ENCODE measurements around the gene AGBL1. TPM values are rescaled to one million over a fixed set of nuclear protein-coding genes. Genes with fewer than 3 reads are reported as not detected.

The AGBL1 gene
- total and polyA plus RNA-seq, 2 donors, result under 0.01 to 0.02 TPM

DNA sequence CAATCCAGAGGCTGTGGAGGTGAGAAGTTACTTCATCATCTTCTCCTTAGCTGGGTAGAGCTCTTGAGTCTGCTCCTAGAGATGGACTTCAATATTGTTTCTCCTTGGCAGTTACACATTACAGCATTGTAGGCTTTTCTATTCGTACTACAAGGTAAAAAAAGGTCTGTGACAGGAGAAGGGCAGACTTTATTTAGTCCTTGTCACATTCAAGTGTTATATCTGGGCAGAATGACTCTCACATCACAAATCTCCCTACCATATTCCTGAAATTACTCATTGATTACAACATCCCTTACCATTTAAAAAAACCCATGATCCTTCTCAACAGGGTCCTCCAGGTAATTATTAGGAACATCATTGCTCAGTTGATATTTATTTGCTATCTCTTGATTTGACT lies 75.0 kb downstream of the AGBL1 start:
- no peaks in the 10 kb centered on the region for H3K27me3 ChIP-seq (ENCODE audit: control insufficient read depth in 2 of 2, insufficient read depth in 1 of 2, low read length in 1 of 2)
- H3K9me3 ChIP-seq (ENCODE audit: control insufficient read depth in 2 of 2, insufficient read depth in 1 of 2, low read length in 1 of 2), result no peaks in the 10 kb centered on the region
- 67% methylated on average over 1 of the region's 1 CpG for WGBS
- H3K27ac ChIP-seq (ENCODE audit: low read depth in 1 of 2, low read length in 1 of 2), result no peak overlapping the region
- no peak overlapping the region for H3K4me3 ChIP-seq (ENCODE audit: low read length in 2 of 2)
- no peaks in the 10 kb centered on the region for H3K36me3 ChIP-seq (ENCODE audit: control insufficient read depth in 2 of 2, insufficient read depth in 2 of 2, low read length in 1 of 2)
- DNase-seq (ENCODE audit: low read depth in 6 of 9, low spot score in 9 of 9), result no peak
- no peaks in the 10 kb centered on the region for H3K4me1 ChIP-seq (ENCODE audit: control insufficient read depth in 2 of 2, insufficient read depth in 2 of 2, low read length in 2 of 2)

DNA sequence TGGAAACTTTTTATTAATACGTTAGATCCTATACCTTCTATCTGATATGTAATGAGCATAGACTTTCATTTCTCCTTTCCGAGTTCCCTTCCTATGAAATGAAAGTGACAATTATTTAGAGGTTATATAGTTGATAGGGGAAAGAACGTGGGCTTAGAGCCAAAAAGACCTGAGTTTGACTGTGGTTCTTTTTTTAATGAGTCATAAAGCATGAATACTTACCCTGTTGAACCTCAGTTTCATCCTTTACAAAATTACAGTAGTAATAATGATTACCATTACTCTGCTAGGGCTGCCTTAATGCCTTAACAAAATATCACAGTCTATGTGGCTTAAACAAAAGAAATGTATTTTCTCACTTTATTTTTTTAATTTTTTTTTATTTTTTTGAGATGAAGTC lies 75.9 kb downstream of the AGBL1 start:
- Histone ChIP-seq H3K27me3 (ENCODE audit: control insufficient read depth in 2 of 2, insufficient read depth in 1 of 2, low read length in 1 of 2) (no peaks in the 10 kb centered on the region), H3K4me3 (ENCODE audit: low read length in 2 of 2) (no peak overlapping the region), H3K27ac (ENCODE audit: low read depth in 1 of 2, low read length in 1 of 2) (no peak overlapping the region), H3K9me3 (ENCODE audit: control insufficient read depth in 2 of 2, insufficient read depth in 1 of 2, low read length in 1 of 2) (no peaks in the 10 kb centered on the region), H3K36me3 (ENCODE audit: control insufficient read depth in 2 of 2, insufficient read depth in 2 of 2, low read length in 1 of 2) (no peaks in the 10 kb centered on the region), H3K4me1 (ENCODE audit: control insufficient read depth in 2 of 2, insufficient read depth in 2 of 2, low read length in 2 of 2) (no peaks in the 10 kb centered on the region)
- WGBS, result 82% methylated on average over 3 of the region's 3 CpGs
- no peak for DNase-seq (ENCODE audit: low read depth in 6 of 9, low spot score in 9 of 9)

DNA sequence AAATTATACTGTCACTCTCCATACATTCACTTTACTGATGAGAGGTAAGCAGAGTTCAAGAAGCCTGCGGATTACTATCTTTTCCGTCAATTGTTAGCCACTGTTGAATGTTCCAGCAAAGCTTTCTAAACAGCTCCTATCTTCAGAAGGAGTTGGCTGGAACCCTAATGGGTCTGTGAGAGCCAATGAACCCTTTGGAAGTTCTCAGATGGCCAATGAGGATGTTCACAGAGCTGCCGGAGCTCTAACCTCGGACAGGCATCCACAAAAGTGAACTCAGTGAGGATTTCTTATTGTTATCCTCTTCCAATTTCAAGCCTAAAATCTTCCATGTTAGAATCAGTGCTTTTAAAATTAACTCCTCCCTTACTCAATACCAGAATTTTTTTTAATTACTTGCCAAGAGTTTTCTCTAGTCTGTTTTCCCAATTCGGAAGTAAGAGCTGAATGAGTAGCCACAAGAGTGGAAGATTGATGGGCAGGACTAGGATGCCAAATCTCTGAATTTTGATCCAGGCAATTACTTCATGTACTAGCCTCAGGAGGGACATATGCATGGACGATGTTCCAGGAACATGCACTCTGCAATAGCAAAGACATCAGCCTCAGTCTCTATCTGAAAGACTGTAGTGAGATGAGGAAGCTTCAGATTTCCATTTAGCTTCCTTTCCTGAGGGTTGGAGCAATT lies 78.1 kb downstream of the AGBL1 start:
- no peaks in the 10 kb centered on the region for H3K9me3 ChIP-seq (ENCODE audit: control insufficient read depth in 2 of 2, insufficient read depth in 1 of 2, low read length in 1 of 2)
- DNase-seq (ENCODE audit: low read depth in 6 of 9, low spot score in 9 of 9), result no peak
- no peaks in the 10 kb centered on the region for H3K36me3 ChIP-seq (ENCODE audit: control insufficient read depth in 2 of 2, insufficient read depth in 2 of 2, low read length in 1 of 2)
- H3K4me1 ChIP-seq (ENCODE audit: control insufficient read depth in 2 of 2, insufficient read depth in 2 of 2, low read length in 2 of 2), result no peaks in the 10 kb centered on the region
- no peak overlapping the region for H3K4me3 ChIP-seq (ENCODE audit: low read length in 2 of 2)
- H3K27ac ChIP-seq (ENCODE audit: low read depth in 1 of 2, low read length in 1 of 2), result no peak overlapping the region
- no peaks in the 10 kb centered on the region for H3K27me3 ChIP-seq (ENCODE audit: control insufficient read depth in 2 of 2, insufficient read depth in 1 of 2, low read length in 1 of 2)
- WGBS, result 92% methylated on average over 6 of the region's 6 CpGs

DNA sequence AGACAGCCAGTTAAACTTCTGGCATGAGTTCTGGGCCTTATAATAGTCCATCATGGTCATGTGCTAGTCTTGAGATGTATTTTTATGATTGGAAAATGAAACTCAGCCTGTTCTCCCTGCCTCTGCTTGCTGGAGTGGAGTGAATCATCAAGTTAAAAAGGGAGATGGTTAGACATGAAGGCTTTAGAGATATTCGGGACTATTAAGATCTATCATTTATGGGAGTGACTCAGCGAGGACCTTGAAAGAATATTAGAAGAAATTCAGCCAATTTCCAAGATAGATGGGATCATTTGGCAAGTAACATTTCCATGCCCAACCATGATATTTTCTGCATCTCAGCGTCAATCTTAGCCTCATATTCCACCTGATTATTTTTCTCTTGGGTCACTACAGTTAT lies 79.8 kb downstream of the AGBL1 start:
- Histone ChIP-seq H3K27ac (ENCODE audit: low read depth in 1 of 2, low read length in 1 of 2) (no peak overlapping the region), H3K4me3 (ENCODE audit: low read length in 2 of 2) (no peak overlapping the region), H3K9me3 (ENCODE audit: control insufficient read depth in 2 of 2, insufficient read depth in 1 of 2, low read length in 1 of 2) (no peaks in the 10 kb centered on the region), H3K27me3 (ENCODE audit: control insufficient read depth in 2 of 2, insufficient read depth in 1 of 2, low read length in 1 of 2) (no peaks in the 10 kb centered on the region), H3K36me3 (ENCODE audit: control insufficient read depth in 2 of 2, insufficient read depth in 2 of 2, low read length in 1 of 2) (no peaks in the 10 kb centered on the region), H3K4me1 (ENCODE audit: control insufficient read depth in 2 of 2, insufficient read depth in 2 of 2, low read length in 2 of 2) (no peaks in the 10 kb centered on the region)
- no peak for DNase-seq (ENCODE audit: low read depth in 6 of 9, low spot score in 9 of 9)
- 94% methylated on average over 3 of the region's 3 CpGs for WGBS

DNA sequence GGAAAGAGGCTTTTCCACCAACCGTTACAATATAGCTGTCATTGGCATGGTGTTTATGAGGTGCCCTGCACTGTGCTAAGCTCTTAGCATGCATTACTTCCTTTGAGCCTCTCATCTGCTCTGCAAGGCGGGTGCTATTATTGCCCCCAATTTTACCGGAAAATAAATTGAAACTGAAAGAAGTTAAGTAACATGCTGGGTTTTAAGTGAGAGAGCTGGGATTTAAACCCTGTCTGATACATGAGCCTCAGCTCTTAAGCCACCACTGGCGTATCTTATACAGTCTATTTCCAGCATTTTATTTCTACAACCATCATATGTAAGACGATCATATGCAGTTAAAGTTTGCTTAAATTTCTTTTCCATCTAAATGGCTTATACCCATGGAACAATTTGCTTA lies 81.6 kb downstream of the AGBL1 start:
- Histone ChIP-seq H3K4me1 (ENCODE audit: control insufficient read depth in 2 of 2, insufficient read depth in 2 of 2, low read length in 2 of 2) (no peaks in the 10 kb centered on the region), H3K36me3 (ENCODE audit: control insufficient read depth in 2 of 2, insufficient read depth in 2 of 2, low read length in 1 of 2) (no peaks in the 10 kb centered on the region), H3K9me3 (ENCODE audit: control insufficient read depth in 2 of 2, insufficient read depth in 1 of 2, low read length in 1 of 2) (no peaks in the 10 kb centered on the region), H3K4me3 (ENCODE audit: low read length in 2 of 2) (no peak overlapping the region), H3K27ac (ENCODE audit: low read depth in 1 of 2, low read length in 1 of 2) (no peak overlapping the region), H3K27me3 (ENCODE audit: control insufficient read depth in 2 of 2, insufficient read depth in 1 of 2, low read length in 1 of 2) (no peaks in the 10 kb centered on the region)
- DNase-seq (ENCODE audit: low read depth in 6 of 9, low spot score in 9 of 9), result no peak
- 91% methylated on average over 5 of the region's 5 CpGs for WGBS

DNA sequence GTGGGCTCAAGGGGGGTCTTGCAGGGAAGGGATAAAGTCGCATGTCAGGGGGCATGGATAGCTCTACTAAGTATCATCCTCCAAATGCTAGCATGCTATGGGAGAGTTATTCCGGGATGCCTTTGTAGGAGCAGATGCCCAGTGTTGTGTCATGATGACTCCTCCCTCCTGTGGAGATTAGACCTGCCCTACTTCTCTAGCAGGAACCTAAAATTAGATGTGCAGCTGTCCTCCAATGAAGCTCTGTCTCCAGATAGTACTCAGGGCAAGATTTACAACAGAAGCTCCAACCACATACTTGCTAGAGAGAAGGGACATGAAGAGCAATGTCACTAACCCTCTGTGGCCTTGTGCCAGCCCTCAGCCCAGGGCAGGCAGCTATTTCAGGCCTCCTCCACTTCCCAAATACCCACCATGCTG lies 82.5 kb downstream of the AGBL1 start:
- no peak for DNase-seq (ENCODE audit: low read depth in 6 of 9, low spot score in 9 of 9)
- no peak overlapping the region for H3K4me3 ChIP-seq (ENCODE audit: low read length in 2 of 2)
- no peaks in the 10 kb centered on the region for H3K9me3 ChIP-seq (ENCODE audit: control insufficient read depth in 2 of 2, insufficient read depth in 1 of 2, low read length in 1 of 2)
- H3K36me3 ChIP-seq (ENCODE audit: control insufficient read depth in 2 of 2, insufficient read depth in 2 of 2, low read length in 1 of 2), result no peaks in the 10 kb centered on the region
- no peaks in the 10 kb centered on the region for H3K27me3 ChIP-seq (ENCODE audit: control insufficient read depth in 2 of 2, insufficient read depth in 1 of 2, low read length in 1 of 2)
- WGBS, result 89% methylated on average over 2 of the region's 2 CpGs
- H3K27ac ChIP-seq (ENCODE audit: low read depth in 1 of 2, low read length in 1 of 2), result no peak overlapping the region
- H3K4me1 ChIP-seq (ENCODE audit: control insufficient read depth in 2 of 2, insufficient read depth in 2 of 2, low read length in 2 of 2), result no peaks in the 10 kb centered on the region

DNA sequence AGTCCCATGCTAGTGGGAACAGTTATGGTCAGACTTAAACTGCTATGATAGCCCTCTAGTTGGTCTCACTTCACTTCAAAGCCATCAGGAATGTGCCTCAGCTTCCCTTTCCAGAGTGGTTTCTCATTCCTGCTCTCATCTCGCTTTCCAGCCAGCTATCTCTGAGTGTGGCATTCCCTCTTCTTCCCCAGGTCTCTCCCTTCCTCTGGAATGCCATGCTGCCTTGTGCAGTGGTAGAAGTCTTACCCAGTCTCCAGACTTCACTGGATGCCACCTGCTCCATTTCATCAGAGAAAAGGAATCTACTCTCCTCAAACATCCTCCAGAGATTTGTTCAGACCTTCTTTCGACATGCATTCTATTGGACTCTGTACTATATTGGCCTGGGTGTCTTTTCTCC lies 83.0 kb downstream of the AGBL1 start:
- 87% methylated on average over 2 of the region's 2 CpGs for WGBS
- Histone ChIP-seq H3K9me3 (ENCODE audit: control insufficient read depth in 2 of 2, insufficient read depth in 1 of 2, low read length in 1 of 2) (no peaks in the 10 kb centered on the region), H3K27ac (ENCODE audit: low read depth in 1 of 2, low read length in 1 of 2) (no peak overlapping the region), H3K27me3 (ENCODE audit: control insufficient read depth in 2 of 2, insufficient read depth in 1 of 2, low read length in 1 of 2) (no peaks in the 10 kb centered on the region), H3K36me3 (ENCODE audit: control insufficient read depth in 2 of 2, insufficient read depth in 2 of 2, low read length in 1 of 2) (no peaks in the 10 kb centered on the region), H3K4me3 (ENCODE audit: low read length in 2 of 2) (no peak overlapping the region), H3K4me1 (ENCODE audit: control insufficient read depth in 2 of 2, insufficient read depth in 2 of 2, low read length in 2 of 2) (no peaks in the 10 kb centered on the region)
- no peak for DNase-seq (ENCODE audit: low read depth in 6 of 9, low spot score in 9 of 9)

DNA sequence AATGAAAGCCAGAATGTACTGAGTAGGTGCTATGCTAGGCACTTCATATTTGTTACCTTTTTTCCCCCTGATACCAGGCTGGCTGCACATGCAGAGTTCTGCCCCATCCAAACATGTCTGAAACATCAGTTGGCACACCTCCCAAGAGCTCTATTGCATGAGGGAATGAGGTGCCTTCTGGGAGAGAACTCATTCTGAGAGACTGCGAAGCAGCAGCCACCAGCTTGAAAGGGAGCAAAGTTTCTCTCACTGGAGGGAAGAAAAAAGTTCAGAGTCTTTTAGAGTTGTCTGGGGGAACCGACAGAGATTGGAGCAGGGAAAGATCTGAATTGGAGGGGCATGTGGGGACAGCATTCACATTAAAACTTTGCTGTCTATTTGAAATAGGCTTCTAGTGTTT lies 84.1 kb downstream of the AGBL1 start:
- no peaks in the 10 kb centered on the region for H3K4me1 ChIP-seq (ENCODE audit: control insufficient read depth in 2 of 2, insufficient read depth in 2 of 2, low read length in 2 of 2)
- H3K27ac ChIP-seq (ENCODE audit: low read depth in 1 of 2, low read length in 1 of 2), result no peak overlapping the region
- WGBS, result 76% methylated on average over 2 of the region's 2 CpGs

DNA sequence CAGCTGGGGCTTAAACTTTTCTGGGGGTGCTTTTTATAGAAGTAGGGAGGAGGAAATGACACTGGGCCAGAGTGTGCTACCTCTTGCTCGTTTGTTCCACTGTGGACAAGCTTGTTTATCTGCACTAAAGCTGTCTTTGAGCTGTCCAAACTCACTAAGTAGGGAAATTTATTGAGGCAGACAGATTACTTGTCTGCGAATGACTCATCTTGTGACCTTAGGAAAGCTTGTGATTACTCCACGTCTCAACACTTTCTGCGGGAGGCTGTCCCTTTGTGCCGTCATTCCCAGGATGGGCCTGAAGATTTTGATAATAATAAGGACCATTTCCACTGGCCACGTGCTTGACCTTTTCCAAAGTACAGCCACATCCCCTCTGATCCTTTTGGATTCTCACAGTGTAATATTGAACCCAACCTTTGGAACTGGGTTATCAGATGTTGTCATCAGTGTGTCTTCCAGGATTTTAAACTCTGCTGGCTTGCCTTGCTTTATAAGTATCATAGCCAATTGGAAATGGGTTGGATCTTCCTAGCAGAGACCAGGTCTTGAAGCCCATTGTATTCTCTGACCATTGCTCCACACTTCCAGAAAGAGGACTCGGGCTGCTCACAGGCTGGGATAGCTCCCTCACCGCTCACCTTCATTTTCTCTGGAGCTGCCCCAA lies 84.7 kb downstream of the AGBL1 start:
- no peaks in the 10 kb centered on the region for H3K4me1 ChIP-seq (ENCODE audit: control insufficient read depth in 2 of 2, insufficient read depth in 2 of 2, low read length in 2 of 2)
- no peak for DNase-seq (ENCODE audit: low read depth in 6 of 9, low spot score in 9 of 9)
- WGBS, result 45% methylated on average over 8 of the region's 8 CpGs
- no peak overlapping the region for H3K4me3 ChIP-seq (ENCODE audit: low read length in 2 of 2)
- no peaks in the 10 kb centered on the region for H3K27me3 ChIP-seq (ENCODE audit: control insufficient read depth in 2 of 2, insufficient read depth in 1 of 2, low read length in 1 of 2)
- no peaks in the 10 kb centered on the region for H3K36me3 ChIP-seq (ENCODE audit: control insufficient read depth in 2 of 2, insufficient read depth in 2 of 2, low read length in 1 of 2)
- H3K9me3 ChIP-seq (ENCODE audit: control insufficient read depth in 2 of 2, insufficient read depth in 1 of 2, low read length in 1 of 2), result no peaks in the 10 kb centered on the region
- no peak overlapping the region for H3K27ac ChIP-seq (ENCODE audit: low read depth in 1 of 2, low read length in 1 of 2)

More for the DNA sequence above, 84.1 kb downstream of the AGBL1 start:
- DNase-seq (ENCODE audit: low read depth in 6 of 9, low spot score in 9 of 9), result no peak
- H3K27me3 ChIP-seq (ENCODE audit: control insufficient read depth in 2 of 2, insufficient read depth in 1 of 2, low read length in 1 of 2), result no peaks in the 10 kb centered on the region
- no peak overlapping the region for H3K4me3 ChIP-seq (ENCODE audit: low read length in 2 of 2)
- no peaks in the 10 kb centered on the region for H3K9me3 ChIP-seq (ENCODE audit: control insufficient read depth in 2 of 2, insufficient read depth in 1 of 2, low read length in 1 of 2)
- no peaks in the 10 kb centered on the region for H3K36me3 ChIP-seq (ENCODE audit: control insufficient read depth in 2 of 2, insufficient read depth in 2 of 2, low read length in 1 of 2)
